Ishikawa (cell line): ENCODE measurements around the gene TNFRSF6B.

ENCODE experiments used
- CEBPB ChIP-seq: IDR thresholded peaks from 2 replicates; pipeline ENCODE4 v1.6.1; 2012
- CREB1 ChIP-seq: IDR thresholded peaks from 2 replicates; pipeline ENCODE4 v1.6.1; 2012; ENCODE audit warnings: low read depth
- RAD21 ChIP-seq: IDR thresholded peaks from 2 replicates; pipeline ENCODE4 v1.6.1; 2012; ENCODE audit warnings: low read depth
- TAF1 ChIP-seq: IDR thresholded peaks from 2 replicates; pipeline ENCODE4 v1.6.1; 2012; ENCODE audit warnings: low read depth, mild to moderate bottlenecking
- TEAD4 ChIP-seq: IDR thresholded peaks from 2 replicates; pipeline ENCODE4 v1.6.1; 2012
- YY1 ChIP-seq: IDR thresholded peaks from 2 replicates; pipeline ENCODE4 v1.6.1; 2012; ENCODE audit warnings: low read depth
- ZBTB7A ChIP-seq: IDR thresholded peaks from 2 replicates; pipeline ENCODE4 v1.6.1; 2012; ENCODE audit warnings: low read depth
- TF ChIP-seq, protein P1 (sequence below): IDR thresholded peaks from 2 replicates; pipeline ENCODE4 v1.6.1; 2012; ENCODE audit warnings: low read depth, mild to moderate bottlenecking

- no peak for TF ChIP-seq RAD21
- TF ChIP-seq TEAD4, result no peak
- TF ChIP-seq, protein P1, sequence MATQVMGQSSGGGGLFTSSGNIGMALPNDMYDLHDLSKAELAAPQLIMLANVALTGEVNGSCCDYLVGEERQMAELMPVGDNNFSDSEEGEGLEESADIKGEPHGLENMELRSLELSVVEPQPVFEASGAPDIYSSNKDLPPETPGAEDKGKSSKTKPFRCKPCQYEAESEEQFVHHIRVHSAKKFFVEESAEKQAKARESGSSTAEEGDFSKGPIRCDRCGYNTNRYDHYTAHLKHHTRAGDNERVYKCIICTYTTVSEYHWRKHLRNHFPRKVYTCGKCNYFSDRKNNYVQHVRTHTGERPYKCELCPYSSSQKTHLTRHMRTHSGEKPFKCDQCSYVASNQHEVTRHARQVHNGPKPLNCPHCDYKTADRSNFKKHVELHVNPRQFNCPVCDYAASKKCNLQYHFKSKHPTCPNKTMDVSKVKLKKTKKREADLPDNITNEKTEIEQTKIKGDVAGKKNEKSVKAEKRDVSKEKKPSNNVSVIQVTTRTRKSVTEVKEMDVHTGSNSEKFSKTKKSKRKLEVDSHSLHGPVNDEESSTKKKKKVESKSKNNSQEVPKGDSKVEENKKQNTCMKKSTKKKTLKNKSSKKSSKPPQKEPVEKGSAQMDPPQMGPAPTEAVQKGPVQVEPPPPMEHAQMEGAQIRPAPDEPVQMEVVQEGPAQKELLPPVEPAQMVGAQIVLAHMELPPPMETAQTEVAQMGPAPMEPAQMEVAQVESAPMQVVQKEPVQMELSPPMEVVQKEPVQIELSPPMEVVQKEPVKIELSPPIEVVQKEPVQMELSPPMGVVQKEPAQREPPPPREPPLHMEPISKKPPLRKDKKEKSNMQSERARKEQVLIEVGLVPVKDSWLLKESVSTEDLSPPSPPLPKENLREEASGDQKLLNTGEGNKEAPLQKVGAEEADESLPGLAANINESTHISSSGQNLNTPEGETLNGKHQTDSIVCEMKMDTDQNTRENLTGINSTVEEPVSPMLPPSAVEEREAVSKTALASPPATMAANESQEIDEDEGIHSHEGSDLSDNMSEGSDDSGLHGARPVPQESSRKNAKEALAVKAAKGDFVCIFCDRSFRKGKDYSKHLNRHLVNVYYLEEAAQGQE, result no peak
- TF ChIP-seq YY1, result no peak
- no peak for TF ChIP-seq CEBPB
- TF ChIP-seq TAF1, result no peak
- TF ChIP-seq CREB1, result no peak
- TF ChIP-seq ZBTB7A, result no peak
These were observed 44.1 kb upstream of the TNFRSF6B start for GRCh38 chr20:63652192-63652980.
